ENCODE data around the gene FCGR1A. TPM values are rescaled to one million over a fixed set of nuclear protein-coding genes. Genes with fewer than 3 reads are reported as not detected.
"Not testable (repeated sequence)": the region's sequence is repeated elsewhere in the genome, so short reads cannot be mapped to it uniquely, and the experiment has no call there.

The FCGR1A gene
- total RNA-seq, 2 donors from 2014 or later, result not detected

GRCh38 chr1:149762294-149762693 lies 20.2 kb upstream of the FCGR1A start:
- peak in 1 of 2 donors; percentile 44 for ATAC-seq (replicated peaks in 1 of 2)
- H3K4me3 Mint-ChIP-seq; H3K4me1 Mint-ChIP-seq (ENCODE audit: low read depth); H3K36me3 Mint-ChIP-seq (ENCODE audit: insufficient read depth in 2 of 2); H3K27me3 Mint-ChIP-seq (ENCODE audit: low read depth); DNase-seq; H3K27ac Mint-ChIP-seq; H3K9me3 Mint-ChIP-seq: not testable (repeated sequence)

- H3K9me3 Mint-ChIP-seq; ATAC-seq (replicated peaks in 1 of 2); H3K4me1 Mint-ChIP-seq (ENCODE audit: low read depth); DNase-seq; H3K4me3 Mint-ChIP-seq; H3K36me3 Mint-ChIP-seq (ENCODE audit: insufficient read depth in 2 of 2); H3K27ac Mint-ChIP-seq; H3K27me3 Mint-ChIP-seq (ENCODE audit: low read depth): not testable (repeated sequence)
Observed at GRCh38 chr1:149764087-149764800, 18.2 kb upstream of the FCGR1A start.

- H3K27me3 Mint-ChIP-seq (ENCODE audit: low read depth); H3K36me3 Mint-ChIP-seq (ENCODE audit: insufficient read depth in 2 of 2); H3K9me3 Mint-ChIP-seq; ATAC-seq (replicated peaks in 1 of 2); DNase-seq; H3K4me3 Mint-ChIP-seq; H3K27ac Mint-ChIP-seq; H3K4me1 Mint-ChIP-seq (ENCODE audit: low read depth): not testable (repeated sequence)
Observed at GRCh38 chr1:149766241-149766640, 16.3 kb upstream of the FCGR1A start.

GRCh38 chr1:149769216-149769615 lies 13.3 kb upstream of the FCGR1A start:
- H3K9me3 Mint-ChIP-seq; H3K36me3 Mint-ChIP-seq (ENCODE audit: insufficient read depth in 2 of 2); H3K4me1 Mint-ChIP-seq (ENCODE audit: low read depth); H3K4me3 Mint-ChIP-seq; ATAC-seq (replicated peaks in 1 of 2); DNase-seq; H3K27me3 Mint-ChIP-seq (ENCODE audit: low read depth); H3K27ac Mint-ChIP-seq: not testable (repeated sequence)

GRCh38 chr1:149770661-149771060 lies 11.8 kb upstream of the FCGR1A start:
- peak; percentile 28 to 34 for ATAC-seq (replicated peaks in 1 of 2)
- H3K27ac Mint-ChIP-seq; DNase-seq; H3K9me3 Mint-ChIP-seq; H3K4me3 Mint-ChIP-seq; H3K27me3 Mint-ChIP-seq (ENCODE audit: low read depth); H3K36me3 Mint-ChIP-seq (ENCODE audit: insufficient read depth in 2 of 2); H3K4me1 Mint-ChIP-seq (ENCODE audit: low read depth): not testable (repeated sequence)

- not testable (repeated sequence) for H3K36me3 Mint-ChIP-seq (ENCODE audit: insufficient read depth in 2 of 2); H3K27ac Mint-ChIP-seq; H3K4me1 Mint-ChIP-seq (ENCODE audit: low read depth); DNase-seq; H3K9me3 Mint-ChIP-seq; H3K4me3 Mint-ChIP-seq; H3K27me3 Mint-ChIP-seq (ENCODE audit: low read depth)
- ATAC-seq (replicated peaks in 1 of 2), result peak; percentile 92 to 96
Observed at GRCh38 chr1:149771653-149772425, 10.7 kb upstream of the FCGR1A start.

- not testable (repeated sequence) for H3K27ac Mint-ChIP-seq; H3K36me3 Mint-ChIP-seq (ENCODE audit: insufficient read depth in 2 of 2); H3K9me3 Mint-ChIP-seq; DNase-seq; H3K4me3 Mint-ChIP-seq; ATAC-seq (replicated peaks in 1 of 2)
- Mint-ChIP-seq H3K27me3 (ENCODE audit: low read depth) (peaks cover 15% of the 10 kb centered on the region), H3K4me1 (ENCODE audit: low read depth) (peaks cover 11% of the 10 kb centered on the region)
Observed at GRCh38 chr1:149775510-149776147, 6.9 kb upstream of the FCGR1A start.

- peaks cover 15% of the 10 kb centered on the region for H3K27me3 Mint-ChIP-seq (ENCODE audit: low read depth)
- H3K36me3 Mint-ChIP-seq (ENCODE audit: insufficient read depth in 2 of 2); ATAC-seq (replicated peaks in 1 of 2); DNase-seq; H3K27ac Mint-ChIP-seq; H3K4me3 Mint-ChIP-seq; H3K9me3 Mint-ChIP-seq: not testable (repeated sequence)
- peaks cover 16% of the 10 kb centered on the region for H3K4me1 Mint-ChIP-seq (ENCODE audit: low read depth)
Observed at GRCh38 chr1:149777084-149777483, 5.4 kb upstream of the FCGR1A start.

GRCh38 chr1:149778313-149778712 lies 4.2 kb upstream of the FCGR1A start:
- H3K27ac Mint-ChIP-seq; H3K36me3 Mint-ChIP-seq (ENCODE audit: insufficient read depth in 2 of 2); H3K4me3 Mint-ChIP-seq; ATAC-seq (replicated peaks in 1 of 2); DNase-seq; H3K9me3 Mint-ChIP-seq: not testable (repeated sequence)
- peaks cover 15% of the 10 kb centered on the region for H3K27me3 Mint-ChIP-seq (ENCODE audit: low read depth)
- H3K4me1 Mint-ChIP-seq (ENCODE audit: low read depth), result peaks cover 16% of the 10 kb centered on the region

GRCh38 chr1:149781413-149781984 lies 995 bp upstream of the FCGR1A start:
- Mint-ChIP-seq H3K4me3 (peak overlapping the region in 1 of 2 donors; percentile 75), H3K4me1 (ENCODE audit: low read depth) (peaks cover 16% of the 10 kb centered on the region)
- H3K9me3 Mint-ChIP-seq; H3K36me3 Mint-ChIP-seq (ENCODE audit: insufficient read depth in 2 of 2); H3K27me3 Mint-ChIP-seq (ENCODE audit: low read depth); H3K27ac Mint-ChIP-seq: not testable (repeated sequence)
- peak; percentile 93 to 95 for ATAC-seq (replicated peaks in 1 of 2)
- DNase-seq, result peak; percentile 30 to 43

GRCh38 chr1:149783289-149783688 lies 795 bp downstream of the FCGR1A start:
- not testable (repeated sequence) for H3K36me3 Mint-ChIP-seq (ENCODE audit: insufficient read depth in 2 of 2); DNase-seq; H3K27me3 Mint-ChIP-seq (ENCODE audit: low read depth); H3K4me1 Mint-ChIP-seq (ENCODE audit: low read depth); H3K4me3 Mint-ChIP-seq; H3K9me3 Mint-ChIP-seq; ATAC-seq (replicated peaks in 1 of 2); H3K27ac Mint-ChIP-seq

GRCh38 chr1:149783868-149784267 lies 1.4 kb downstream of the FCGR1A start:
- H3K4me3 Mint-ChIP-seq; H3K27me3 Mint-ChIP-seq (ENCODE audit: low read depth); ATAC-seq (replicated peaks in 1 of 2); DNase-seq; H3K9me3 Mint-ChIP-seq; H3K27ac Mint-ChIP-seq; H3K36me3 Mint-ChIP-seq (ENCODE audit: insufficient read depth in 2 of 2); H3K4me1 Mint-ChIP-seq (ENCODE audit: low read depth): not testable (repeated sequence)
